CD4-positive, alpha-beta T cell treated with Interleukin-6 for 4 hours (primary cell): ENCODE measurements around the gene UTF1.
A peak's percentile ranks its signal among the peaks of the same experiment; 100 is the strongest.

Experiments used
- DNase-seq: peaks from one replicate; pipeline ENCODE4 v3.0.0-alpha.2; 2020; ENCODE audit warnings: mixed read lengths

UTF1 gene

DNA sequence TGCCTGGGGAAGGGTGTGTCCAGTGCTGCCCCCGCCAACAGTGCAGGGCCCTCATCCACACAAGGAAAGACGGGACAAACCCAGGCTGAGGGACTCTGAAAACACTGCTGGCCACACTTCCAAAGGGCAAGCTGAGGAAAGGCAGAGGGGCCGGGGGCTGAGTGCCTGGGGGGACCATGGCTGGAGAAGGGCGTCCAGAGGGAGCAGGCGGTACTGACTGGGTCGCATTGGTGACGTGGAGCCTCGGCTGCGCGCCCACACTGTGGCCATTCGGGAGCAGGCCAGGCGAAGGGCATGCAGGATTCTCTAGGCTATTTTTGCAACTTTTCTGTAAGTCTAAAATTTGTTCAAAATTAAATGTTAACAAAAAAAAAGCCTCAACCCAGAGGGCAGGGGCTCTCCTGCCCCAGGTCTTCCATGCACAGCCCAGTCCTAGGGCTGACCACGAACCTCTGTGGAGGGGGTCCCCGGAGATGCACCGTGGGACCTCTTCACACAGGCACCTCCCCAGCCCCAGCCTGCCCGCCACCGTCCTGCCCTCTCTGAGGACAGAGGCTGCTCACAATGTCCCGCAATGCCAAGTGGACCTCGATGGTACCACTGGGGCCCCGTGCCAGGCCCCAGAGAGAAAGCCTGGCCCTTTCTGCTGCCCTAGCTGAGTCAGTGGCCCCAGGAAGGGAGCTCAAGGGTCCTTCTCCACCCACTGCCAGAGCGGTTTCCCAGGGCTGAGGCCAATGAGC, 36.2 kb downstream of the UTF1 start:
- DNase-seq: no peak

DNA sequence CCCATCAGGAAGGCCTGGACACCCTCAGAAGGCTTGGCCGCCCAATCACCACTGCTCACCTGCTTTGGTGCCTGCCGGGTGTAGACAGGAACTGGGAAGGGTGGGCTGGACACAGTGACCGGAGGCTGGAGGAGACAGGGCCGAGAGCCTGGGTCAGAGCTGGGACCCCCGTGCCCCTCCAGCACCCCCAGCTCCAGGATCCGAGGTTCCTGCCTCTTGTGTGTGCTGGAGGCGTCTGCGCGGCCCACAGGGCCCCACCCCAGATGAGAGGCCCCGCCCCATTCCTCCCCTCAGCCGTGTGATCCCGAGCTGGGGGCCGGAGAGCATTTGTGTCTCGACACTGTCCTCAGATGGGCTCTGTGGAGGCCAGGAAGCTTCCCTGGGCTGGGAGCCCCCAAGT, 37.3 kb downstream of the UTF1 start:
- DNase-seq: no peak

DNA sequence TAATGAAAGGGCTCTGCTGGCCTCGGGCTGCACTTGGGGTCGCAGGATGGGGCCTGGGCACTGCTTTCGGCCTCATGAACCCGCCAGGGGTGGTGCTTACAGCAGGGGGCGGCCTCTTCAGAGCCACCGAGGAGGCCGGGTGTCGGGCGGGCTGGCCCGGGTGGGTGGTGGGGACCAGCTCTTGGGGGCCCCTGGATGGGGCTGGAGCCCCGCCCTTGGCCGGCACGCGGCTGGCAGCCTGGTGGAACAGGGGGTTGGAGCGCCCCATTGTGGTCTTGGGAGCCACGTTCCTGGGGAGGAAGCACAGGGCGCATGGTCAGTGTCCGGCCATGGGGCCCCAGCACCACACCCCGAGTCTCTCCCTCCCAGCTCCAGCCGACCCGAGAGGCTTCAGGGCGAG, 37.8 kb downstream of the UTF1 start:
- DNase-seq: no peak

DNA sequence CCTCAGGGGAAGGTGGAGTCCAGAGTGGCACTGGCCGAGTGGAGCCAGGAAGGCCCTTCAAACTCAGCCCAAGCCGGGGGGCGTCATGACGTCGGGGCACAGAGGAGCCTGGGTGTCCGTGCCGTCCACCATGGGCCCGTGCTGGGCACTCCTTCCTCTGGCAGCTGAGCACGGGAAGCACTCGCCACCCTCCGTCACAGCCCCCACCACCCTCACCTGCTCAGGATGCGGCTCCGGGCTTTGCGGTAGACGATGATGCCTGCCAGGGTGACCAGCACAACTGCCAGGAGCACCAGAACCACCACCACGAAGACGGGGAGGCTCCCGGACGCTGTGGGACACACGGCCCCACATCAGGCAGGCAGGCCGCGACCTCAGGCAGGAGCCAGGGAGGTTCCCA, 38.5 kb downstream of the UTF1 start:
- no peak for DNase-seq

DNA sequence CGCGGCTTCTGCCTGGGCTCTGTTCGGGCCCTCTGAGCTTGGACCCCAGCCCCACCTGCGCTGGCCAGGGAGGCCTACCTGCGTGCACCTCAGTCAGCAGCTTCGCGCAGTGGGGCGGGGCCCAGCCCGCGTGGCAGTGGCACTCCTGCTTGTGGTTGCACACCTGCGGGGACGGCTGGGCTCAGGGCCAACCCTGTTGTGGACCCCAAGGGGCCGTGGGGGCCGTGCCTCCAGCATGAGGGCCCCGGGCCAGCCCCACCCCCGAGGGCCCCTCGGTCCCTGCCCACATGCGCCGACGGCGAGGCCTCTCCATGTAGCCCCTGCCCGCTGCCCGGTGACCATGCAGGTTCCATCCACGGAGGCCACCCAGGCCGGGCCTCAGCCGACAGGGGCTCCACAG, 39.4 kb downstream of the UTF1 start:
- DNase-seq: no peak

DNA sequence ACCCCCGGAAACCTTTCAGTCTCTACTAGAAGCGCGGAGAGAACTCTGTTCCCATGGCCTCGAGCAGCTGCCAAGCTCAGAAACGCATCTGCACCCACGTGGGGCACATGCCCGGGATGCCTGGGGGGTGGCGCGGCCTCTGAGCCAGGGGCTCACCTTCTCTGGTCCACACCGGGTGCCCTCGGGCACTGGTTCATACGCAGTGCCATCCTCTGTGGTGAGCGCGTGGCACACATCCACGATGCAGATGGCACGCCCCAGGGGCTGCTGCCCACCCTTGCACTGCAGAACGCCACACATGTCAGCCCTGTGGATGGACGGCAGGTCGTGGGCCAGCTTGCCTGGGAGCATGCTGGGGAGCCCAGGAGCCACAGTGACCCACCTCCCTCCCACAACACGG, 40.2 kb downstream of the UTF1 start:
- DNase-seq: no peak

DNA sequence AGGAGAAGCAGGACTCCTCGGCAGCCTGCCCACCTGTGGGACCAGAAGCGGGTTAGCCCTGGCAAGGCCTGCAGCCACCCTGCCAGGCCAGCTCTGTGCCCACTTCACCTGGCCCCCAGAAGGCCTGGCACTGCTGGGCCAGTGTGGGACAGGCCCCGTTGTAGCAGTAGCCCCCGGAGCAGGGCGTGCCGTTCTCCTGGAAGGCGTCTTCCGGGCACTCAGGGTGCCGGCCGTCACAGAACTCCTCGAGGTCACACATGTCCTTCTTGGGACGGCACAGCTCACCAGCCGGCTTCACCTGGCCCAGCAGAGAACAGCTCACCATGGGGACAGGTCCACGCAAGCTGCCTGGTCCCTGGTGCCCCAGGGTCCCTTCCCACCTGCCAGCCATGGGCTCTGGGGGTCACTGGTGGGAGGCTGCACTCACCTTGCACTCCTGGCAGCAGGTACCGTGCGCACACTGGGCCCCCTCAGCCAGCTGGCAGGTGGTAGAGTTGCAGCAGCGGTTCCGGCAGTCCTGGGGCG, 40.8 kb downstream of the UTF1 start:
- no peak for DNase-seq

DNA sequence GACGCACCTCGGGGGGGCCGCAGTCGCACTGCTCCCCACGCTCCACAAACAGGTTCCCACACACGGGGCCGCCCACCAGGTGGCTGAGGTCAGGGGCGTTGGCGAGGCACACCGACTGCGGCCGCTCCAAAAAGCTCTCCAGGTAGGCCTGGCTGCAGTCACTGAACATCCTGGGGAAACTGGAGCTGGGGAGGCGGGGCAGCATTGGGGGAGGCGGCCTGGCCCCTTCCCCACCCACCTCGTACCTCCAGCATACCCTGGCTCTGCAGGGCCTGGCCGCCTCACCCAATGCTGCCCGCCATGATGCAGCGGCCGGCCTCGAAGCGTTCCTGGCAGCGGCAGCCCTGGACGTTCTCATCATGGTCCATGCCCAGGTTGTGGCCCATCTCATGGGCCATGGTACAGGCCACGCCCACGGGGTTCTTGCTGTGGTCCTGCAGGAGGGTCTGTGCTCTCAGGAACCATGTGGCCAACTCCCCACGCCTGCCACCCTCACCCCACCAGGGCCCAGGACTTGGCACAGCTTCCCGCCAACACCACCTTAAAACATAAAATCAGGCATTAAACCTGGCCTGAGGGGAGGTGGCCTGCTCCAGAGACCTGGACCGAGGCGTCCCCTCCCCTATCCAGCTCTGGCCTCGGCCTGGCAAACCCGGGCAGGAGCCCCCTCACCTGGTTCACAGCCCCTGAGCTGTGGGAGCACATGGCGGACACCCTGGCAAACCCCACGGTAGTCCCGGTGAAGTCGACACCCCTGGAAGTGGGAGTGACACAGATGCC, 41.7 kb downstream of the UTF1 start:
- DNase-seq: no peak

DNA sequence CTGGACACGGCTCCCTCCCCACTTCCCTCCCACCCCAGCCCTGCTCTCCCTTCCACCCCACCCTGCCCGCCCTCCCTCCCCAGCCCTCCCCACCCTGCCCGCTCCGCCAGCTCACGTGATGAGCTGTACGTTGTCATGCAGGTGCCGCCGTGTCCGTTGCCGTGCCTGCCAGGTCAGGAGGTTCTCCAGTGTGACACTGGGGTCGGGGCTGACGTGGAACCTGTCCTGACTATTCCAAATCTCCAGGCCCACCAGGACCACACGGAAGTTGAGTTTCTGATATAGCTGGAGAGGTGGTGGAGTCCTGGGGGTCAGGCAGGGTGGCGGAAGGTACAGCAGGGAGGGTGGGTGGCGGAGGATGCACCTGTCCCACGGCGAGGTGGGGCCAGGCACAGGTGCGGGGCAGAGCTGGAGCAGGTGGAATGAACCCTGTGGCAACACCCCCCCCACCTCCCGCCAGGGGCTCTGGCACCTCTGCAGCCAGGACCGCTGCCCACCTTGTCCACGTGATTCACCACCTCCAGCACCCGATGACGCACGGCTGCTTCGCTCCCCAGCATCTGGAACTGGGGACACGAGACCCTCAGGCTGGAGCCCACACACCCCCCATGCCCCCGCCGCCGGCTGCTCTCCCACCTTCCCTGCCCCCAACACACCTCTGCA, 42.4 kb downstream of the UTF1 start:
- no peak for DNase-seq

DNA sequence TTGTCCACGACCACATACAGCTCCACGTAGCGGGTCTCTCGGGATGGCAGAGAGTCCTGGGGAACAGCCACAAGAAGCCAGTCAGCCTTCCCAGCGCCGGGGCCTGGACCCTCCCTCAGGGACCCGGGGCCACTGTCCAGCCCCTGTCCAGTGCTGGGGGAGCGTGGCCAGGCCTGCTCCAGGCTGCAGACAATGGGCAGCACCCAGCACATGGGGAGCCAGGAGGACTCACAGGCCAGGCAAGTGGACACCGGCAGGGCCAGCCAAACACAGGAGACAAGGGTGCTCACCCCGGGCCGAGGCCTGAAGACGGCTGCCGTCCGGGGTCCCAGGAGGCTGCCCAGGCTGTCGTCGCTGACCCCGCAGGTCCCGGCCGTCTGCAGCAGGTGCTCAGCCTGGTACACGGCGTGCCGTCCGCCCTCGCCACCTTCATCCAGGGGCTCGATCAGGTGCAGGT, 43.0 kb downstream of the UTF1 start:
- DNase-seq: no peak

DNA sequence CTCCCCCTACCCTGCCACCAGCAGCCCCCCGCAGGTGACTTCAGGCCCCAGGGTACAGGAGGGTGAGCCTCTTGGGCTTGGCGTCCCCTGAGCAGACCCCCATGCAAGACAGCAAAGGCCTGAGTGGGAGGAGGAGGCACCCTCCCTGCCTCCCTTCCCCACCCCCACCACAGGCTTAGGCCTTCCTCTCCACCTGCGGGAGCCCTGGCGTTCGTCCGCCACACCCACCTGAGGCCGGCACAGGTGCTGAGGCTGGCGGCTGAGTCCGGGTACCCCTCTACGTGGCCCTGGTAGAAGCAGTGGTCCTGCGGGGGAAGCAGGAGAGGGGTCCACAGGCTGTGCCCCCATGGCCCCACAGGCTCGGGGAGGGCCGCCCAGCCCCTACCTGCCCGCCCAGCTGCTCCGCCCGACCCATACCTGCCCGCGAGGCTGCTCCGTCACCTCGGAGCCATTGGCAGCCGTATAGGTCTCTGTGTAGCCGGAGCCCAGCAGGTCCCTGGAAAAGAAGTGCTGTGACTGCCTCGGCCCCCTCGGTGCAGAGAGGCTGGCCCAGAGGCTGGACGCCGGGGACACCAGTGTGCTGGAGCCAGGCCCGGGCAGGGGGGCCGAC, 43.6 kb downstream of the UTF1 start:
- no peak for DNase-seq

DNA sequence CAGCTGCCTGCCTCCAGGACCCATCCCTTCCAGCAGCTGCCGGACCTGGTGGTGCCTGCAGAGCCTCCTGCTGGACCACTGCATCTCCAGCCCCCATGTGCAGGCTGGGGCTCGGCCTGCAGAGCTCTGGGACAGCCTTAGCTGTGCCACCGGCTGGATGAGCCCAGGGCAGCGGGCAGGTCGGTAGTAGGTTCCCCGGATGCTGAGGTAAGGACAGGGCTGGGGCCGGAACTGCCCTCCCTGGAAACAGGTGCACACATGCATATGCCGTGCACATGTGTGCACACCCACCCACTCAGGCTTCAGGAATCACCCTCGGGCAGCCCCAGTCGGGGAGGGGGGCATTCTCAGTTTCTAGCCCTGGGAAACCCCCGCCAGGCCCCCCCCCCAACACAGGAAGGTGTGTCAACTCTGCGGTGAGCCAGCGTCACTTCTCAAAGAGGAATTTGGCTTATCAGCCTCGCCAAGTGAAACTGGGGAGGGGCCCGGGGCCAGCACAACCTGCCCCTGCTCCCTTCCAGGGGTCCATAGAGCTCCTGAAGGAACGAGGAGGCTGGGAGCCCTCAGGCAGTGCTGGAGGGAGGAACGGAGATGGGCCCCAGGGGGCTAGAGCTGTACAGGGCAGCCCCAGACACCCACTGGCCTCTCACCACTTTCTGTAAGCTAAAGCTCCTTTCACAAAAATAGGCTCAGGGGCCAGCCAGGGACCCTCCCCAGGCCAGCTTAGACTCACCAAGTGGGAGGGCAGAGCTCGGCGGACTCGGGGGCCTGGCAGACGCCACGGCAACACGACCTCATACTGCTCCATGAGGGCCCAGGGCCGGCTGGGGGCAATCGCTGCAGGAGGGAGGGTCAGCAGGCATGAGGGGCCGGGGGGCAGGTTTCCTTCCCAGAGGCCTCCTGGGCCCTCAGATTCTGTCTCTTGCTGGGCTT, 45.0 kb downstream of the UTF1 start:
- peak; percentile 86 for DNase-seq

DNA sequence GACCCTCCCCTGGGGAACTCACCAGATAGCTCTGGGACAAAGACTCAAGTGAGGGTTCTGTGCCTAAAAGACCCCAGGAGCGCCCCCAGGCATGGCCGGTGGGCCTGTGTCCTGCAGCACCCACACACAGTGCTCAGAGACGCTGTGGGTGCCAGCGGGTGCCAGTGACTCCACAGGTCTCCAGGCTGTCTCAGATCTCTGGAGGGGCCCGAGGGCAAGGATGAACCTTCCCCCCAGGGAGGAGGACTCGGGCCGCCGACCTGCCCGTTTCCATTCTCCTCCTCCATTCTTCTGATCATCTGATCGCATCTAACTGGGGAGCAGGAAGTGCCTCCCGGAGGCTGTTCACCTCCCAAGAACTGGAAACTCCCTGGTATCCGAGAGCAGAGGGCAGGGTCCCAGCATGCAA, 45.7 kb downstream of the UTF1 start:
- peak; percentile 66 for DNase-seq

DNA sequence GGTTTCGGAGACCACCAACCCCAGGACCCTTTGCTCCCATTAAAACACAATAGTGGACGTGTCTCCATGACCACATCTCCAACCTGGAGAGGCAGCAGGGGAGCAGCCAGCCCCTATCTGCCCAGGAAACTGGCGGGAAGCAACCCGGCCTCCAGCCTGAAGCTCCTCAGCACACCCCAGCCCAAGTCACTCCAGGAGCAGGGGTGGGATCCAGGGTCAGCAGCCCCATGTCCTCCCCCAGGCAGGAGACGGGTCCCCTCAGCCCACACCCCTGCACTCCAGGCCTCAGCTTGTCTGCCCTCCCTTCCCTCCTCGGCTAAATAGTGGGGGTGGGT, 46.0 kb downstream of the UTF1 start:
- DNase-seq: no peak

DNA sequence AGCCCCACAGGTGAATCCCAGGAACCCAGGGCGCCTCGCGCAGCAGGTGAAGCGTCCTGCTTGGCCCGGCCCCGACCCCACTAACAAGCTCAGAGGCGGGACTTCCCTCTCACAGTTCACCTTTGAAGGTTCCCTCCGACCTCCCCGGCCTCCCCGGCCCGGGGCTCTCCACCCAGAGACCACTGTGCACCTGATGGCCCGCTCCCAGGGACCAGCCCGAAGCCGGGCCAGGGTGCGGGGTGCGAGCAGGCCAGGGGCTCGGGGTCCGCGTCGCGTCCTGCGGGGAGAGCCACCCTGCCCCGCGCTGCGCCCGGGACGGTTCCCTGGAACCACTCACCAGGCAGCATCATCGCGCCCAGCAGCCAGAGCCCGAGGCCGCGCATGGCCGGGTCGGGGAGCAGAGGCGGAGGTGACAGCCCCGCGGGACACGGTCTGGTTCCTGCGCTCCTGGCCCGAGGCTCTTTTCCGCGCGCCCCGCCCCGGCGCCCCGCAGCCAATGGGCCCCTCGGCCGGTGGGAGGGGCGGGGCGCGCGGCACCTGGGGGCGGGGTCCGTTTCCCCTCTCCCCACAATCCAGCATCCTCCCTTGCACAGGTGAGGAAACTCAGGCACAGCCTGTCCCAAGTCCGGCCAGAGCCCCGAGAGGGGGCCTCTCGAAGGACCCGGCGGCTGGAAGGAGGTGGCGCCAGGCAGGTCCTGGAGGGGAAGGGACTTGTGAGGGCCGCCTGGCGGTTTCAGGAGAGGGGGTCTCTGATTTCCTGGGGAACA, 46.6 kb downstream of the UTF1 start, which contains the start of gene ADAM8:
Gene ADAM8, minus strand, starts transcription at position 434 of the 767 bp plus-strand sequence. Its CDS starts 51 bp downstream, at position 383.
- peak; percentile 86 for DNase-seq

DNA sequence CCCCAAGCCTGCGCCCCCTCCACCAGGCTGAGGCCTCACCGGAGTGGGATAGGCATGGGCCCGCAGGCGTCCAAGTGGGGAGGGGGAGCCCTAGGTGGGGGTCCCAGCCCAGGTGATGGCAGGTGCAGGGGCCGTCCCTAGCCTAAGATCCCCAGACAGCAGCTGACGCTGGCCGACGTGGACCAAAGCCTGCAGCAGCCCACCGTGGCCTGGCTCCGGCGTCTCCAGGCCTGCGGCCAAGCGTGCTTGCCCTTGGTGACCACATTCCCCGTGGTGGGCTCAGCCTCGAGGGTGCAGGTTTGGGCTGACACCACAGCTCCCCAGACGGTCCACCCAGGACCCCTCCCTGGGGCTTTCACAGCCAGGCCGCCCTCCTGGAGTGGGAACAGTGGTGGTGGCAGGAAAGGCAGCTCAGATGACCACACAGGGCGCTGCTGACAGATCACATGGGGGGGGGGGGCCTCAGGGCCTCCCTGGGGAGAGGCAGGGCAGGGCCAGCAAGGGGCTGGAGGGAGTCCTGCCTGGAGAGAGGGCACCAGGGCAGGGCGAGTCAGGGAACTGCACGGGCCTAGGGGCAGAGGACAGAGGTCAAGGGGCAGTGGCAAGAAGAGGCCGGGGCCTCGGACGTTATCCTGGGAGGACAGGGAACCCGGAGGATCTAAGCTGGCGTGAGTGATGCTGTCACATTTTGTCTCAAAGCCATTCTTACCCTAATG, 47.4 kb downstream of the UTF1 start:
- DNase-seq: no peak

DNA sequence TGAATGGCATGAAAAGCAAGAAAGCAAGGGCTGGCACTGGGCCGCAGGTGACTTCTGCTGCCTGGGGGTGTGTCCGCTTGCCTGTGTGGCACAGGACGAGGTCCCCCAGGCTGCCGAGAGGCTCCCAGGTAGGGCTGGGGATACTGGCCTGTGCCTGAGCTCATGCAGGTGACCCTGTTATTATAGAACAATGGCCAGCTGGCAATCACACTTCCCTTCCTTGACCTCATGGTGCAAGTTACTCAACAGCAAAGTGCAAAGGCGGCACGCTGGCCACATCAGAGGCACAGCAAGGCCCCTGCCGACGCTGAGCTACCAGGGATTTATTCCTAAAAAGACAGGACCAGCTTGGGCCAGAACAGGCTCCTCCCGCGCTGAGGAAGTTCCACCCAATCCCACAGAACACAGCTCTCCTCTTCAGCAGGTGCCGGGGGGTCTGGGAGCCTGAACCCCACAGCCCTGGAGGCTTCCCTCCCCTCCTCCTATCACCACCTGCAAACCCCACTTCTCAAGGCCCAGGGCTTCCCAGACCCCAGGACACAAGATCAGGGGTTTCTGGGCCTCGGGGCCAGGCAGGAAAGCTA, 48.1 kb downstream of the UTF1 start:
- DNase-seq: no peak

DNA sequence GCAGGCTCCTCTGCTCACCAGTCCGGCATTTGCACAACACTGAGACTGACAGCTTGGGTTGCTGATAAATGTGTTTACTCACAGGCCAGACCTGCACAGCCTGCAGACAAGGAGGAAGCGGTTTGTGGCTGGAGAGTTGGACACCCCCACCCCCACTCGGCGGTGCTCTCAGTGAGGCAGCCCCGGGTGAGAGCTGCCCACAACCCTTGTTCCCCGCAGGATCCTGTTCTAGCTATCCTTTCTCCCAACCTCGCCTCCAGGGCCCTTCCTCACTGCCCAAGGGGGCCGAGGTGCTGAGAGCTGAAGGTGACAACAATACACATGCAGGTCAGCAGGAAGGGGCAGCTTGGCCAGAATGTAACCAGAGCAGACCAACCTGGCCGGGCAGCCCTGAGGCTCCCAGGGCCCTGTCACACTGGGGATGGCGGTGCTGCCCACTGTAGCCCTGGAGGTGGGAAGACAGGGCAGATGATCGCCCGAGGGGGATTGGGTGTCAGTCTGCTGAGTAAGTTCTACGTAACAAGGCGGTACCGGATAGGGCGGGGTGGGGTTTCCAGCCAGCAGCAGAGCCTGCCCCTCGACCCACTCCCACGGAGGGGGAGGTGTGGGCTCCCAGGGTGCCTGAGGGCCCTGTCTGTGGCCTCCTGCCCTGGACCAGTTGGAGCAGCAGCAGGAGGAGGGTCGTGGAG, 48.7 kb downstream of the UTF1 start:
- DNase-seq: peak; percentile 72
